Kasumi-1 (cell line): ENCODE results near the gene LRRC61.
"Not testable (repeated sequence)": the region's sequence is repeated elsewhere in the genome, so short reads cannot be mapped to it uniquely, and the experiment has no call there.

ENCODE experiments used
- DNase-seq, 2 experiments: peaks; one replicate each; lab custom pipeline; 2025; lab: John Stamatoyannopoulos, UW

LRRC61 gene

GRCh38 chr7:150322833-150323681 is at the start of gene LRRC61, which contains the start of gene ACTR3C:
Gene LRRC61, plus strand, starts transcription at chr7:150323355. Its CDS starts 13,507 bp downstream, at chr7:150336862.
Gene ACTR3C, minus strand, starts transcription at chr7:150323545. Its CDS starts 28,249 bp downstream, at chr7:150295296.
- no peak for DNase-seq

GRCh38 chr7:150276132-150276695 is 46.9 kb upstream of the LRRC61 start:
- peak; percentile 57 to 59 for DNase-seq

GRCh38 chr7:150278383-150278782 is 44.8 kb upstream of the LRRC61 start:
- DNase-seq = not testable (repeated sequence)

GRCh38 chr7:150281681-150282403 is 41.3 kb upstream of the LRRC61 start:
- not testable (repeated sequence) for DNase-seq

- peak in 1 of 2 experiments; percentile 24 for DNase-seq
Measured at GRCh38 chr7:150283111-150283510, 40.0 kb upstream of the LRRC61 start.

GRCh38 chr7:150283608-150284007 is 39.5 kb upstream of the LRRC61 start:
- not testable (repeated sequence) for DNase-seq

- DNase-seq = peak; percentile 57 to 59
Measured at GRCh38 chr7:150285849-150286754, 37.1 kb upstream of the LRRC61 start.

- DNase-seq = not testable (repeated sequence)
Measured at GRCh38 chr7:150287815-150288214, 35.3 kb upstream of the LRRC61 start.

- not testable (repeated sequence) for DNase-seq
Measured at GRCh38 chr7:150288816-150289215, 34.3 kb upstream of the LRRC61 start.

- not testable (repeated sequence) for DNase-seq
Measured at GRCh38 chr7:150290317-150290716, 32.8 kb upstream of the LRRC61 start.

GRCh38 chr7:150295027-150295426 is 28.1 kb upstream of the LRRC61 start:
- not testable (repeated sequence) for DNase-seq

- DNase-seq = not testable (repeated sequence)
Measured at GRCh38 chr7:150295614-150296013, 27.5 kb upstream of the LRRC61 start.

GRCh38 chr7:150296802-150297201 is 26.4 kb upstream of the LRRC61 start:
- not testable (repeated sequence) for DNase-seq

GRCh38 chr7:150297978-150298377 is 25.2 kb upstream of the LRRC61 start:
- not testable (repeated sequence) for DNase-seq

GRCh38 chr7:150302908-150303310 is 20.2 kb upstream of the LRRC61 start:
- not testable (repeated sequence) for DNase-seq

- DNase-seq = not testable (repeated sequence)
Measured at GRCh38 chr7:150304499-150305258, 18.5 kb upstream of the LRRC61 start.

GRCh38 chr7:150305259-150305902 is 17.8 kb upstream of the LRRC61 start:
- not testable (repeated sequence) for DNase-seq

- DNase-seq = not testable (repeated sequence)
Measured at GRCh38 chr7:150305903-150306284, 17.3 kb upstream of the LRRC61 start.

- DNase-seq = not testable (repeated sequence)
Measured at GRCh38 chr7:150306377-150306776, 16.8 kb upstream of the LRRC61 start.

- DNase-seq = no peak
Measured at GRCh38 chr7:150307129-150307528, 16.0 kb upstream of the LRRC61 start.
